Body of pancreas (tissue), 4 donors: ENCODE results near the gene VWDE. TPM values are rescaled to one million over a fixed set of nuclear protein-coding genes. Genes with fewer than 3 reads are reported as not detected.

Experiments used
- ATAC-seq: fragments of 150-250 bp; one replicate; pipeline ENCODE4 v1.9.1; 2016
- DNase-seq, 4 donors: peaks; one replicate each; pipeline ENCODE4 v3.0.0-alpha.2; 2019
- H3K27ac ChIP-seq, 4 donors: fragments of 200-600 bp; sonication (generic); 1 replicate in 3 of 4; 2 replicates in 1 of 4; pipeline versions ENCODE4 v1.5.1 to v1.6.1; 2016 to 2019; ENCODE audit warnings: mild to moderate bottlenecking in 1 of 4, mixed read lengths in 1 of 4, moderate library complexity in 1 of 4
- H3K27me3 ChIP-seq, 2 donors: fragments of 200-600 bp; sonication (generic); one replicate each; pipeline ENCODE4 v1.6.0; 2016; ENCODE audit warnings: mild to moderate bottlenecking in 1 of 2
- H3K36me3 ChIP-seq, 2 donors: fragments of 200-600 bp; sonication (generic); replicated peaks in 1 of 2; 2 replicates each; pipeline ENCODE4 v1.5.1; 2016; ENCODE audit warnings: low read depth in 2 of 2; ENCODE audit not compliant: insufficient read depth in 1 of 2
- H3K4me1 ChIP-seq: fragments of 200-600 bp; sonication (generic); one replicate; pipeline ENCODE4 v1.6.0; 2016
- H3K4me3 ChIP-seq, 2 donors: fragments of 200-600 bp; sonication (generic); 1 replicate in 1 of 2; 2 replicates in 1 of 2; pipeline ENCODE4 v1.5.1; 2016 to 2019
- H3K9me3 ChIP-seq, 3 donors: fragments of 200-600 bp; sonication (generic); 1 replicate in 2 of 3; 2 replicates in 1 of 3; pipeline ENCODE4 v1.5.1; 2016
- CTCF ChIP-seq, 7 experiments: fragments of 450-650 bp in 4 of 7; fragments of 200-600 bp in 3 of 7; sonication (generic) in 3 of 7; IDR thresholded peaks; one replicate each; pipeline ENCODE4 v1.5.1; 2016 to 2019; ENCODE audit warnings: antibody characterized with exemption in 7 of 7
- POLR2A ChIP-seq, 3 donors: fragments of 450-650 bp; IDR thresholded peaks; one replicate each; pipeline ENCODE4 v1.6.1; 2016; ENCODE audit warnings: antibody characterized with exemption in 3 of 3, mild to moderate bottlenecking in 2 of 3
- WGBS, 2 donors: methylation state at CpG; one replicate each; pipeline ENCODE4 v1.1.5; 2017; 5-methylcytosine and 5-hydroxymethylcytosine counted together
- intact Hi-C: fragments of 100-400 bp; cut with DNase I; formaldehyde crosslinking; loops from one replicate; pipeline ENCODE4 v1.15.1; 2023
- total RNA-seq, 2 donors: library from RNA; depleted of rRNA; stranded (reverse); fragments of >200 nt; gene quantifications; one replicate each; pipeline ENCODE4 v1.1.0, GENCODE V29; 2016

VWDE gene
- total RNA-seq, 2 donors from 2014 or later, result 1.6 to 2.6 TPM

GRCh38 chr7:12369756-12370155 lies 33.9 kb downstream of the VWDE start:
- Histone ChIP-seq H3K36me3 (no peaks in the 10 kb centered on the region), H3K4me1 (no peaks in the 10 kb centered on the region), H3K4me3 (no peak overlapping the region), H3K27me3 (no peaks in the 10 kb centered on the region), H3K9me3 (no peaks in the 10 kb centered on the region), H3K27ac (no peak overlapping the region)
- TF ChIP-seq CTCF (IDR thresholded peaks at IDR 0.05), result no peak
- TF ChIP-seq POLR2A (IDR thresholded peaks at IDR 0.05), result no peak
- WGBS, 2 donors, result 68 to 74% methylated on average over 6 of the region's 6 CpGs
- no peak for ATAC-seq
- no peak for DNase-seq
- intact Hi-C loops, result no loop called here

- TF ChIP-seq POLR2A (IDR thresholded peaks at IDR 0.05) (no peak), CTCF (IDR thresholded peaks at IDR 0.05) (no peak)
These were observed 34.6 kb downstream of the VWDE start for GRCh38 chr7:12369072-12369471.

GRCh38 chr7:12360948-12361347 lies 42.7 kb downstream of the VWDE start:
- intact Hi-C loops, result no loop called here
- H3K9me3 ChIP-seq, result no peaks in the 10 kb centered on the region
- WGBS, 2 donors, result 42 to 45% methylated on average over 2 of the region's 2 CpGs
- no peak for TF ChIP-seq POLR2A (IDR thresholded peaks at IDR 0.05)
- no peak for TF ChIP-seq CTCF (IDR thresholded peaks at IDR 0.05)
- no peak overlapping the region for H3K27ac ChIP-seq
- no peak for ATAC-seq
- no peaks in the 10 kb centered on the region for H3K4me1 ChIP-seq
- H3K4me3 ChIP-seq, result no peak overlapping the region
- no peaks in the 10 kb centered on the region for H3K27me3 ChIP-seq
- H3K36me3 ChIP-seq, result no peaks in the 10 kb centered on the region
- DNase-seq, result no peak

More at GRCh38 chr7:12369072-12369471, 34.6 kb downstream of the VWDE start:
- intact Hi-C loops, result no loop called here
- ATAC-seq (no peak), DNase-seq (no peak)
- Histone ChIP-seq H3K36me3 (no peaks in the 10 kb centered on the region), H3K9me3 (no peaks in the 10 kb centered on the region), H3K27me3 (no peaks in the 10 kb centered on the region), H3K4me1 (no peaks in the 10 kb centered on the region), H3K4me3 (no peak overlapping the region), H3K27ac (no peak overlapping the region)

GRCh38 chr7:12358694-12359093 lies 45.0 kb downstream of the VWDE start:
- H3K9me3 ChIP-seq, result no peaks in the 10 kb centered on the region
- no peak for TF ChIP-seq CTCF (IDR thresholded peaks at IDR 0.05)
- no peak overlapping the region for H3K27ac ChIP-seq
- H3K36me3 ChIP-seq, result no peaks in the 10 kb centered on the region
- DNase-seq (no peak), ATAC-seq (no peak)
- no peaks in the 10 kb centered on the region for H3K4me1 ChIP-seq
- intact Hi-C loops, result no loop called here
- H3K27me3 ChIP-seq, result no peaks in the 10 kb centered on the region
- no peak overlapping the region for H3K4me3 ChIP-seq

- 25 to 35% methylated on average over 1 of the region's 1 CpG for WGBS, 2 donors
- no peak for DNase-seq
- no peak overlapping the region for H3K4me3 ChIP-seq
These were observed 46.2 kb downstream of the VWDE start for GRCh38 chr7:12357508-12357907.

More at GRCh38 chr7:12357508-12357907, 46.2 kb downstream of the VWDE start:
- intact Hi-C loops, result no loop called here
- no peaks in the 10 kb centered on the region for H3K27me3 ChIP-seq
- ATAC-seq, result no peak
- no peaks in the 10 kb centered on the region for H3K9me3 ChIP-seq
- no peaks in the 10 kb centered on the region for H3K4me1 ChIP-seq
- TF ChIP-seq CTCF (IDR thresholded peaks at IDR 0.05) (no peak), POLR2A (IDR thresholded peaks at IDR 0.05) (no peak)
- no peaks in the 10 kb centered on the region for H3K36me3 ChIP-seq
- no peak overlapping the region for H3K27ac ChIP-seq
